ENCODE measurements around the gene FGD3.

DNA sequence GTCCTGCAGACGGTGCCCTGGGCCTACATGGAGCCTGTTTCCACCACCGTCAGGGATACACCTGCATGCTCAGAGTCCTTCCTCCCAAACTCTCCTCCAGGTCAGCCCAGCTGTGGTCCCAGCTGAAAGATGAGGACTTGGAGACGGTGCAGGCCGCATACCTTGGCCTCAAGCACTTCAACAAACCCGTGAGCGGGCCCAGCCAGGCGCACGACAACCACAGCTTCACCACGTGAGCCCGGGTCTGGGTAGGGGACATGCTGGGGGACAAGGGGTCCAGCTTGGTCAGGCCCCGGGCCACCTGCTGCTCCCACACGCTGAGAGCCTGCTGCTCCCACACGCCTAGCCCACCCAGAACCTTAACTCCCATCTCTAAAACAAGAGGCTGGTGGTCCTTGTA lies 132.0 kb downstream of the FGD3 start:
- no peak for TF ChIP-seq CTCF (IDR thresholded peaks at IDR 0.05; ENCODE audit: insufficient read depth, low read length, poor library complexity, severe bottlenecking)
- TF ChIP-seq EZH2phosphoT487 (conservative IDR thresholded peaks at IDR 0.05; ENCODE audit: low read length): no peak

Measured in SU-DHL-6 (cell line).